Mesenchymal stem cell (in vitro differentiated cells and primary cell): ENCODE results near the gene ARID1B.

ENCODE experiments used
- DNase-seq: peaks from one replicate; pipeline ENCODE4 v3.0.0-alpha.2; 2013
- H2AFZ ChIP-seq: one replicate; pipeline ENCODE4 v1.6.1; 2013; ENCODE audit warnings: low read depth, mild to moderate bottlenecking, control low read depth, inconsistent platforms, low read length, moderate library complexity
- H2AK5ac ChIP-seq: 2 replicates; pipeline ENCODE4 v1.6.1; 2013; ENCODE audit warnings: low read length, moderate library complexity, mild to moderate bottlenecking, inconsistent platforms; ENCODE audit not compliant: severe bottlenecking
- H2BK120ac ChIP-seq: one replicate; pipeline ENCODE4 v1.6.1; 2013; ENCODE audit warnings: low read depth, mild to moderate bottlenecking, inconsistent platforms, low read length, moderate library complexity
- H2BK12ac ChIP-seq, 2 experiments: one replicate each; pipeline ENCODE4 v1.6.1; 2013; ENCODE audit warnings: inconsistent platforms in 2 of 2, low read length in 2 of 2, mild to moderate bottlenecking in 2 of 2, moderate library complexity in 2 of 2, control low read depth in 1 of 2
- H2BK15ac ChIP-seq: one replicate; pipeline ENCODE4 v1.6.1; 2013; ENCODE audit warnings: mild to moderate bottlenecking, low read depth, inconsistent platforms; ENCODE audit not compliant: poor library complexity, severe bottlenecking
- H2BK5ac ChIP-seq: 2 replicates; pipeline ENCODE4 v1.6.1; 2013; ENCODE audit warnings: low read depth, mild to moderate bottlenecking, low read length, control low read depth, inconsistent platforms; ENCODE audit not compliant: poor library complexity, severe bottlenecking
- H3K14ac ChIP-seq, 2 experiments: one replicate each; pipeline ENCODE4 v1.6.1; 2013; ENCODE audit warnings: inconsistent platforms in 2 of 2, low read length in 2 of 2, control low read depth in 1 of 2, mild to moderate bottlenecking in 1 of 2, moderate library complexity in 1 of 2
- H3K18ac ChIP-seq, 2 experiments: one replicate each; pipeline ENCODE4 v1.6.1; 2013; ENCODE audit warnings: inconsistent platforms in 2 of 2, low read length in 2 of 2, control low read depth in 1 of 2, low read depth in 1 of 2, mild to moderate bottlenecking in 1 of 2
- H3K23ac ChIP-seq, 2 experiments: one replicate each; pipeline ENCODE4 v1.6.1; 2013; ENCODE audit warnings: inconsistent platforms in 2 of 2, low read length in 2 of 2, mild to moderate bottlenecking in 2 of 2, moderate library complexity in 2 of 2, control low read depth in 1 of 2
- H3K27ac ChIP-seq: 2 replicates; pipeline ENCODE4 v1.5.1; 2013; ENCODE audit warnings: mild to moderate bottlenecking, moderate library complexity, low read length, control low read depth, inconsistent platforms; ENCODE audit not compliant: poor library complexity, severe bottlenecking
- H3K27me3 ChIP-seq, 2 experiments: 2 replicates each; pipeline versions ENCODE4 v1.6.1 to v1.7.0; 2013; ENCODE audit warnings: low read length in 2 of 2, mild to moderate bottlenecking in 2 of 2, moderate library complexity in 2 of 2, control low read depth in 1 of 2, inconsistent platforms in 1 of 2; ENCODE audit not compliant: control insufficient read depth in 1 of 2, insufficient read depth in 1 of 2
- H3K36me3 ChIP-seq, 2 experiments: 2 replicates each; pipeline versions ENCODE4 v1.6.1 to v1.7.0; 2013; ENCODE audit warnings: low read length in 2 of 2, control low read depth in 1 of 2, inconsistent platforms in 1 of 2, low read depth in 1 of 2, mild to moderate bottlenecking in 1 of 2; ENCODE audit not compliant: insufficient read depth in 2 of 2, control insufficient read depth in 1 of 2
- H3K4ac ChIP-seq, 2 experiments: one replicate each; pipeline ENCODE4 v1.6.1; 2013; ENCODE audit warnings: inconsistent platforms in 2 of 2, low read length in 2 of 2, mild to moderate bottlenecking in 2 of 2, moderate library complexity in 2 of 2, control low read depth in 1 of 2, low read depth in 1 of 2
- H3K4me1 ChIP-seq: 2 replicates; pipeline ENCODE4 v1.6.1; 2013; ENCODE audit warnings: low read depth, low read length, control low read depth; ENCODE audit not compliant: control insufficient read depth, insufficient read depth
- H3K4me2 ChIP-seq: 2 replicates; pipeline ENCODE4 v1.6.1; 2013; ENCODE audit warnings: low read length, mild to moderate bottlenecking, inconsistent platforms; ENCODE audit not compliant: poor library complexity, severe bottlenecking
- H3K4me3 ChIP-seq, 2 experiments: 2 replicates each; pipeline versions ENCODE4 v1.5.1 to v1.7.0; 2013; ENCODE audit warnings: low read length in 2 of 2, mild to moderate bottlenecking in 2 of 2, control low read depth in 1 of 2, low read depth in 1 of 2; ENCODE audit not compliant: insufficient read depth in 1 of 2
- H3K79me1 ChIP-seq: replicated peaks from 2 replicates; pipeline ENCODE4 v1.6.1; 2013; ENCODE audit warnings: mild to moderate bottlenecking, control low read depth, low read length, inconsistent platforms; ENCODE audit not compliant: poor library complexity, severe bottlenecking
- H3K9ac ChIP-seq: 2 replicates; pipeline ENCODE4 v1.7.0; 2013; ENCODE audit warnings: mild to moderate bottlenecking, low read length, moderate library complexity
- H3K9me3 ChIP-seq: 2 replicates; pipeline ENCODE4 v1.7.0; 2013; ENCODE audit warnings: mild to moderate bottlenecking, low read length; ENCODE audit not compliant: control insufficient read depth
- H4K8ac ChIP-seq: one replicate; pipeline ENCODE4 v1.6.1; 2013; ENCODE audit warnings: inconsistent platforms, mild to moderate bottlenecking, low read length, moderate library complexity
- H4K91ac ChIP-seq: one replicate; pipeline ENCODE4 v1.6.1; 2013; ENCODE audit warnings: mild to moderate bottlenecking, low read length, inconsistent platforms
- WGBS: methylation state at CpG from one replicate; pipeline ENCODE4 v1.1.7; 2013; ENCODE audit warnings: mixed read lengths; 5-methylcytosine and 5-hydroxymethylcytosine counted together

Gene ARID1B

GRCh38 chr6:156780962-156781853, 4.0 kb downstream of the ARID1B start:
- Histone ChIP-seq H3K27me3 (no peaks in the 10 kb centered on the region), H3K9me3 (no peaks in the 10 kb centered on the region), H3K4me2 (no peak overlapping the region), H3K36me3 (peaks cover 3 to 10% of the 10 kb centered on the region in 2 experiments), H3K27ac (no peak overlapping the region), H3K18ac (no peak overlapping the region), H4K8ac (no peak overlapping the region), H3K23ac (no peak overlapping the region), H3K9ac (peak overlapping the region; percentile 98), H2BK5ac (no peak overlapping the region), H3K4ac (no peak overlapping the region), H2BK120ac (no peak overlapping the region), H2AFZ (no peak overlapping the region), H4K91ac (no peak overlapping the region), H2BK12ac (no peak overlapping the region), H3K4me3 (peak overlapping the region in 1 of 2 experiments; percentile 85), H3K4me1 (peaks cover 4% of the 10 kb centered on the region), H2AK5ac (no peak overlapping the region), H3K79me1 (peaks cover 3% of the 10 kb centered on the region), H2BK15ac (no peak overlapping the region), H3K14ac (no peak overlapping the region)
- 67% methylated on average over 3 of the region's 8 CpGs for WGBS
- peak; percentile 16 for DNase-seq

- H3K18ac ChIP-seq: no peak overlapping the region
- H3K27ac ChIP-seq: no peak overlapping the region
- H4K8ac ChIP-seq: no peak overlapping the region
- 66% methylated on average over 5 of the region's 8 CpGs for WGBS
- H3K9me3 ChIP-seq: no peaks in the 10 kb centered on the region
- no peak overlapping the region for H3K4ac ChIP-seq
- H3K4me1 ChIP-seq: peaks cover 5% of the 10 kb centered on the region
- no peak overlapping the region for H3K14ac ChIP-seq
- no peaks in the 10 kb centered on the region for H3K27me3 ChIP-seq
- no peak overlapping the region for H3K4me2 ChIP-seq
- no peak overlapping the region for H2BK120ac ChIP-seq
- H2BK15ac ChIP-seq: no peak overlapping the region
- H3K79me1 ChIP-seq: peaks cover 5% of the 10 kb centered on the region
- no peak overlapping the region for H2BK5ac ChIP-seq
- no peak overlapping the region for H2AK5ac ChIP-seq
- no peak overlapping the region for H2AFZ ChIP-seq
- no peak overlapping the region for H3K23ac ChIP-seq
- H4K91ac ChIP-seq: no peak overlapping the region
- peaks cover 3 to 10% of the 10 kb centered on the region in 2 experiments for H3K36me3 ChIP-seq
- H2BK12ac ChIP-seq: no peak overlapping the region
- peak overlapping the region; percentile 98 for H3K9ac ChIP-seq
- H3K4me3 ChIP-seq: peak overlapping the region in 1 of 2 experiments; percentile 85
- DNase-seq: peak; percentile 11
Measured at GRCh38 chr6:156781861-156782631, 4.9 kb downstream of the ARID1B start.

GRCh38 chr6:156782691-156783320, 5.6 kb downstream of the ARID1B start:
- Histone ChIP-seq H3K27ac (no peak overlapping the region), H3K4ac (no peak overlapping the region), H3K27me3 (no peaks in the 10 kb centered on the region), H3K18ac (no peak overlapping the region), H4K8ac (no peak overlapping the region), H3K4me1 (peaks cover 7% of the 10 kb centered on the region), H2AFZ (no peak overlapping the region), H2BK12ac (no peak overlapping the region), H2BK5ac (no peak overlapping the region), H3K9ac (peak overlapping the region; percentile 98), H3K23ac (no peak overlapping the region), H3K79me1 (peaks cover 6% of the 10 kb centered on the region), H2BK120ac (no peak overlapping the region), H4K91ac (no peak overlapping the region), H3K4me3 (peak overlapping the region in 1 of 2 experiments; percentile 85), H2BK15ac (no peak overlapping the region), H3K4me2 (no peak overlapping the region), H2AK5ac (no peak overlapping the region), H3K36me3 (peaks cover 3 to 10% of the 10 kb centered on the region in 2 experiments), H3K9me3 (no peaks in the 10 kb centered on the region), H3K14ac (no peak overlapping the region)
- whole genome bisulfite sequencing: 38% methylated on average over 1 of the region's 2 CpGs
- no peak for DNase-seq
